CD14-positive monocyte (primary cell): Measurements from ENCODE around the gene MAFG. TPM values are rescaled to one million over a fixed set of nuclear protein-coding genes. Genes with fewer than 3 reads are reported as not detected.

Experiments
- DNase-seq, 3 donors: peaks; one replicate each; pipeline ENCODE4 v3.0.0-alpha.2; 2011 to 2022
- H2AFZ ChIP-seq: 2 replicates; pipeline ENCODE4 v1.6.0; 2012; ENCODE audit warnings: mild to moderate bottlenecking, low read depth, low read length, inconsistent platforms; ENCODE audit not compliant: insufficient read depth, poor library complexity, severe bottlenecking
- H3K27ac ChIP-seq, 2 donors: 1 replicate in 1 of 2; 2 replicates in 1 of 2; pipeline ENCODE4 v1.5.1; 2012 to 2013; ENCODE audit warnings: low read length in 2 of 2, control low read depth in 1 of 2, inconsistent platforms in 1 of 2, low read depth in 1 of 2, mild to moderate bottlenecking in 1 of 2
- H3K27me3 ChIP-seq, 2 donors: one replicate each; pipeline versions ENCODE4 v1.6.0 to v1.6.1; 2011 to 2013; ENCODE audit warnings: low read length in 2 of 2; ENCODE audit not compliant: control insufficient read depth in 2 of 2, insufficient read depth in 2 of 2
- H3K36me3 ChIP-seq, 2 donors: replicated peaks in 1 of 2; 1 replicate in 1 of 2; 2 replicates in 1 of 2; pipeline versions ENCODE4 v1.5.1 to v1.6.1; 2012 to 2013; ENCODE audit warnings: low read length in 2 of 2, control low read depth in 1 of 2, inconsistent platforms in 1 of 2, mild to moderate bottlenecking in 1 of 2; ENCODE audit not compliant: insufficient read depth in 2 of 2, control insufficient read depth in 1 of 2
- H3K4me1 ChIP-seq, 2 donors: 1 replicate in 1 of 2; 2 replicates in 1 of 2; pipeline versions ENCODE4 v1.5.1 to v1.6.1; 2012 to 2013; ENCODE audit warnings: low read length in 2 of 2, control low read depth in 1 of 2, inconsistent platforms in 1 of 2, mild to moderate bottlenecking in 1 of 2, moderate library complexity in 1 of 2; ENCODE audit not compliant: insufficient read depth in 2 of 2, control insufficient read depth in 1 of 2
- H3K4me2 ChIP-seq: replicated peaks from 2 replicates; pipeline ENCODE3; 2012; ENCODE audit warnings: low read length, moderate library complexity, mild to moderate bottlenecking; ENCODE audit not compliant: poor library complexity, severe bottlenecking; ENCODE audit errors: extremely low read depth
- H3K4me3 ChIP-seq, 3 experiments: fragments of 200-600 bp in 1 of 3; sonication (generic) in 1 of 3; replicated peaks in 1 of 3; 1 replicate in 2 of 3; 2 replicates in 1 of 3; pipeline ENCODE4 v1.5.1; 2011 to 2013; ENCODE audit warnings: low read length in 3 of 3, mild to moderate bottlenecking in 3 of 3, control low read depth in 2 of 3, low read depth in 2 of 3, inconsistent platforms in 1 of 3, moderate library complexity in 1 of 3
- H3K79me2 ChIP-seq: 2 replicates; pipeline ENCODE4 v1.6.0; 2012; ENCODE audit warnings: mild to moderate bottlenecking, control low read depth, inconsistent platforms, low read length, moderate library complexity; ENCODE audit not compliant: insufficient read depth
- H3K9ac ChIP-seq: 2 replicates; pipeline ENCODE4 v1.6.0; 2017; ENCODE audit warnings: low read length, mild to moderate bottlenecking; ENCODE audit not compliant: insufficient read depth, poor library complexity, severe bottlenecking
- H3K9me3 ChIP-seq, 2 donors: replicated peaks in 1 of 2; 1 replicate in 1 of 2; 2 replicates in 1 of 2; pipeline versions ENCODE4 v1.5.1 to v1.6.1; 2012 to 2013; ENCODE audit warnings: low read length in 2 of 2, control low read depth in 1 of 2; ENCODE audit not compliant: control insufficient read depth in 1 of 2, insufficient read depth in 1 of 2
- H4K20me1 ChIP-seq: 2 replicates; pipeline ENCODE4 v1.6.0; 2012; ENCODE audit warnings: mild to moderate bottlenecking, low read length, control low read depth, moderate library complexity; ENCODE audit not compliant: insufficient read depth
- H3K27ac Mint-ChIP-seq, 7 donors: one replicate each; pipeline ENCODE4 v1.8.0; 2020; ENCODE audit warnings: mild to moderate bottlenecking in 7 of 7, mixed read lengths in 7 of 7, moderate library complexity in 6 of 7, inconsistent platforms in 2 of 7
- H3K27me3 Mint-ChIP-seq, 3 donors: one replicate each; pipeline ENCODE4 v1.8.0; 2021 to 2022; ENCODE audit warnings: low read depth in 3 of 3, mild to moderate bottlenecking in 3 of 3, mixed read lengths in 3 of 3, moderate library complexity in 3 of 3, inconsistent platforms in 1 of 3
- H3K36me3 Mint-ChIP-seq, 2 donors: one replicate each; pipeline ENCODE4 v1.8.0; 2020; ENCODE audit warnings: mixed read lengths in 2 of 2, inconsistent platforms in 1 of 2, mild to moderate bottlenecking in 1 of 2
- H3K4me1 Mint-ChIP-seq: one replicate; pipeline ENCODE4 v1.8.0; 2020; ENCODE audit warnings: mild to moderate bottlenecking, mixed read lengths
- H3K4me3 Mint-ChIP-seq, 2 donors: one replicate each; pipeline ENCODE4 v1.8.0; 2020; ENCODE audit warnings: mild to moderate bottlenecking in 2 of 2, mixed read lengths in 2 of 2, moderate library complexity in 1 of 2
- H3K9me3 Mint-ChIP-seq, 7 donors: one replicate each; pipeline ENCODE4 v1.8.0; 2020 to 2022; ENCODE audit warnings: mixed read lengths in 7 of 7, mild to moderate bottlenecking in 6 of 7, moderate library complexity in 6 of 7, inconsistent platforms in 2 of 7
- WGBS: methylation state at CpG from one replicate; pipeline ENCODE4 v1.1.5; 2013; ENCODE audit warnings: missing lambda C conversion rate; ENCODE audit not compliant: insufficient coverage; 5-methylcytosine and 5-hydroxymethylcytosine counted together
- intact Hi-C, 2 donors: fragments of 100-400 bp; cut with micrococcal nuclease; formaldehyde crosslinking; loops; one replicate each; pipeline versions ENCODE4 v1.15.0 to v1.15.1; 2023
- polyA plus RNA-seq, 3 donors: library from polyadenylated mRNA; depleted of rRNA in 1 of 3; unstranded in 2 of 3; stranded (reverse) in 1 of 3; fragments of 300-500 nt in 2 of 3; fragments of >200 nt in 1 of 3; fragmentation: Illumina TruSeq in 2 of 3; gene quantifications; 1 replicate in 2 of 3; 2 replicates in 1 of 3; pipeline ENCODE4 v1.2.3, GENCODE V29; 2012 to 2021
- TF ChIP-seq, protein P1 (sequence below): fragments of 200-600 bp; IDR thresholded peaks from one replicate; pipeline ENCODE4 v1.8.0; 2022; ENCODE audit warnings: antibody characterized with exemption, mild to moderate bottlenecking

MAFG gene
- polyA plus RNA-seq, 3 donors, result 7.4 to 66.0 (median 7.6) TPM

DNA sequence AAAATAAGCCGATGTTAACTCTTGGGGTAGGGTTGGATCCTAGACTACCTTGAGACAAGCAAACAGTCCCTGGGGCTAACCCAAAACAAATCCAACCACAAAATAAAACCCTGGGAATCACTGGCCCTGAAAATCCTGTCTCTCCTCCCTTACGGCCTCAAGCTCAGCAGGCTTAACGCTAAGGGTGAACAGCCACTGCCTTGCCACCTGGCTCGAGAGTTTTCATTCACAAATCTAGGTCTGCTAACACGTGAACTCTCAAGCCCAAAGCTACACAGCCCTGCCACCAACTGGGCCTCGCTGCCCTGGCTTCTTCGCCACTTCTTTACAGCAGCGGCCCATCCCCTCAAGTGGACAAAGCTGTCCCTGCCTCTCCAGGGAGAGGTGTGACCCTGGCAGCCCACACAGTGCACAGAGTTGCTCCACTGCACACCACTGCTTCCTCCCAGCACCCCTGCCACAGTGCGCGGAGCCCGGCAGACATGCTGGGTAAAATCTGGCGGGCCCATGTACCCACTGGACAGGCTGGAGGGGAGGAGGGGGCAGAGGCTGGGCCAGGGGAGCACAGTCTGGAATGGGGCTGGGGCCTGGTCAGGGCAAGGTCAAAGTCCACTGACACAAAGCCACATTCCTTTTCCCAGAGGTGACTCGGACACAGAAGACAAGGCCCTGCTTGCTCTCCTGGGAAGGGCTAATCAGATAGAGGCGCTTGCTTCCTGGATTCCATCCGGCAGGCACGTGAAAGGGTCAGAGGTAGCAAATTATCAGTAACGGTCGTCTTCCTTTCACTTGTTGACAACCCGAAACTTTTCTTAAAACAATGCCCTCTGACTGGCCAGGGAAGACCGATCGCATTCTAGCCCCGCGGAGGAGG is 17.3 kb downstream of the MAFG start:
- DNase-seq, result no peak
- Histone ChIP-seq H3K4me2 (peak overlapping the region; percentile 96), H3K4me1 (peaks cover 15 to 16% of the 10 kb centered on the region in 2 donors), H3K79me2 (peaks cover 30% of the 10 kb centered on the region), H4K20me1 (peaks cover 49% of the 10 kb centered on the region), H3K4me3 (peak overlapping the region; percentile 56 to 81 (median 59)), H3K9ac (peak overlapping the region; percentile 51), H3K9me3 (no peaks in the 10 kb centered on the region), H3K36me3 (peaks cover 54 to 55% of the 10 kb centered on the region in 2 donors), H3K27me3 (no peaks in the 10 kb centered on the region), H2AFZ (peak overlapping the region; percentile 75), H3K27ac (no peak overlapping the region)
- peaks cover 23% of the 10 kb centered on the region for H3K4me1 Mint-ChIP-seq
- peak overlapping the region in 3 of 7 donors; percentile 53 to 75 (median 71) for H3K27ac Mint-ChIP-seq
- H3K27me3 Mint-ChIP-seq, result no peaks in the 10 kb centered on the region
- 36% methylated on average over 20 of the region's 23 CpGs for whole genome bisulfite sequencing
- peak overlapping the region; percentile 87 to 94 for H3K4me3 Mint-ChIP-seq
- no peaks in the 10 kb centered on the region for H3K9me3 Mint-ChIP-seq
- TF ChIP-seq, protein P1, sequence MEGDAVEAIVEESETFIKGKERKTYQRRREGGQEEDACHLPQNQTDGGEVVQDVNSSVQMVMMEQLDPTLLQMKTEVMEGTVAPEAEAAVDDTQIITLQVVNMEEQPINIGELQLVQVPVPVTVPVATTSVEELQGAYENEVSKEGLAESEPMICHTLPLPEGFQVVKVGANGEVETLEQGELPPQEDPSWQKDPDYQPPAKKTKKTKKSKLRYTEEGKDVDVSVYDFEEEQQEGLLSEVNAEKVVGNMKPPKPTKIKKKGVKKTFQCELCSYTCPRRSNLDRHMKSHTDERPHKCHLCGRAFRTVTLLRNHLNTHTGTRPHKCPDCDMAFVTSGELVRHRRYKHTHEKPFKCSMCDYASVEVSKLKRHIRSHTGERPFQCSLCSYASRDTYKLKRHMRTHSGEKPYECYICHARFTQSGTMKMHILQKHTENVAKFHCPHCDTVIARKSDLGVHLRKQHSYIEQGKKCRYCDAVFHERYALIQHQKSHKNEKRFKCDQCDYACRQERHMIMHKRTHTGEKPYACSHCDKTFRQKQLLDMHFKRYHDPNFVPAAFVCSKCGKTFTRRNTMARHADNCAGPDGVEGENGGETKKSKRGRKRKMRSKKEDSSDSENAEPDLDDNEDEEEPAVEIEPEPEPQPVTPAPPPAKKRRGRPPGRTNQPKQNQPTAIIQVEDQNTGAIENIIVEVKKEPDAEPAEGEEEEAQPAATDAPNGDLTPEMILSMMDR, result no peak
- intact Hi-C loops, result loop anchor here in 1 of 2 donors (10.0 kb wide), 1 partner anchor 45 kb away; the partner anchor contains the start of gene P4HB
- H3K36me3 Mint-ChIP-seq, result peaks cover 48 to 62% of the 10 kb centered on the region in 2 donors

DNA sequence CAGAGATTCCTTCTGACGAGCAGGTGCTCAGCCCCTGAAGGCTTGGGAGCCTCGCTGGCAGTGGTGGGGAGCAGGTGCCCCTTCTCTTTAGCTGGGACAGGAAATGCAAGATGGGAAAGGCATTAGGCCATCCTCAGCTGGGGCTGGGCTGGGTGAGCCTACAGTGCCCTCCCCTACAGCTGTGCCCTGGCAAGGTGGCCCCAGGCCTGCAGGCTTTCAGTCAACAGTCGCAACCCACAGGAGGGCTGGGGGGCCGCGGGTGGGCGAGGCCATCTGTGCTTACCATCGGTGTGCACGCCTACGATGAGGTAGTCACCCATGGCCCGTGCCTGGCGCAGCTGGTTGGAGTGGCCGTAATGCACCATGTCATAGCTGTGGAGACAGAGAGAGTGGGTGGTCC is 18.3 kb downstream of the MAFG start:
- Histone ChIP-seq H3K4me3 (no peak overlapping the region), H3K27me3 (no peaks in the 10 kb centered on the region), H3K4me2 (no peak overlapping the region), H3K9ac (no peak overlapping the region), H3K9me3 (no peaks in the 10 kb centered on the region), H3K79me2 (peaks cover 20% of the 10 kb centered on the region), H3K36me3 (peaks cover 46 to 52% of the 10 kb centered on the region in 2 donors), H3K4me1 (peaks cover 15 to 16% of the 10 kb centered on the region in 2 donors), H2AFZ (no peak overlapping the region), H3K27ac (no peak overlapping the region), H4K20me1 (peaks cover 39% of the 10 kb centered on the region)
- DNase-seq, result no peak
- Mint-ChIP-seq H3K4me1 (peaks cover 23% of the 10 kb centered on the region), H3K27me3 (no peaks in the 10 kb centered on the region), H3K27ac (no peak overlapping the region), H3K4me3 (no peak overlapping the region), H3K9me3 (no peaks in the 10 kb centered on the region), H3K36me3 (peaks cover 42 to 62% of the 10 kb centered on the region in 2 donors)
- intact Hi-C loops, result no loop called here
- TF ChIP-seq, protein P1, result no peak
- 96% methylated on average over 12 of the region's 12 CpGs for WGBS
